Measurements from ENCODE around the gene TMOD3.

DNA sequence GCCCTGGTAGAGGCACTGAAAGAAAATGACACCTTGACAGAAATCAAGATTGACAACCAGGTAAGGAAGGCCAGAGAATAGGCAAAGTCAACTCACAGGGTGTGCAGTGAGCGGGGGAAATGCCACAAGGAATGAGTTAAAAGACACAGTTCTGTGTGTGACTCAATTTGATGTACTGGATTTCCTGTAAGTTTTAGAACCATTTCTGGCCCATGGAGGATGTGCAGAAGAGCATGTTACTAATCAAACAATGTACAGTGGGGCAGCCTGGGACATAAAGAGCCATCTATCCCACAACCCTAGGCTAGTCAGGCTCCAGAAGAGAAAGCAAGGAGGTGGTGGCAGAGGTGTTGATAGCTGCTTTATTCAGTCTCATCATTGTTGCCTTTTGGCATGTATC lies 31.2 kb upstream of the TMOD3 start:
- TF ChIP-seq, protein P1, sequence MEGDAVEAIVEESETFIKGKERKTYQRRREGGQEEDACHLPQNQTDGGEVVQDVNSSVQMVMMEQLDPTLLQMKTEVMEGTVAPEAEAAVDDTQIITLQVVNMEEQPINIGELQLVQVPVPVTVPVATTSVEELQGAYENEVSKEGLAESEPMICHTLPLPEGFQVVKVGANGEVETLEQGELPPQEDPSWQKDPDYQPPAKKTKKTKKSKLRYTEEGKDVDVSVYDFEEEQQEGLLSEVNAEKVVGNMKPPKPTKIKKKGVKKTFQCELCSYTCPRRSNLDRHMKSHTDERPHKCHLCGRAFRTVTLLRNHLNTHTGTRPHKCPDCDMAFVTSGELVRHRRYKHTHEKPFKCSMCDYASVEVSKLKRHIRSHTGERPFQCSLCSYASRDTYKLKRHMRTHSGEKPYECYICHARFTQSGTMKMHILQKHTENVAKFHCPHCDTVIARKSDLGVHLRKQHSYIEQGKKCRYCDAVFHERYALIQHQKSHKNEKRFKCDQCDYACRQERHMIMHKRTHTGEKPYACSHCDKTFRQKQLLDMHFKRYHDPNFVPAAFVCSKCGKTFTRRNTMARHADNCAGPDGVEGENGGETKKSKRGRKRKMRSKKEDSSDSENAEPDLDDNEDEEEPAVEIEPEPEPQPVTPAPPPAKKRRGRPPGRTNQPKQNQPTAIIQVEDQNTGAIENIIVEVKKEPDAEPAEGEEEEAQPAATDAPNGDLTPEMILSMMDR (IDR thresholded peaks at IDR 0.05): no peak
- no peak for TF ChIP-seq ZFX (IDR thresholded peaks at IDR 0.05; ENCODE audit: borderline replicate concordance)
